Left ventricle myocardium inferior (tissue), 1 donor: ENCODE results near the gene TIGD7. TPM values are rescaled to one million over a fixed set of nuclear protein-coding genes. Genes with fewer than 3 reads are reported as not detected.

Experiments used
- DNase-seq: peaks from one replicate; pipeline ENCODE4 v3.0.0-alpha.2; 2020
- H3K27ac ChIP-seq: fragments of 200-600 bp; replicated peaks from 2 replicates; pipeline ENCODE4 v1.8.0; 2021
- H3K27me3 ChIP-seq: fragments of 200-600 bp; 2 replicates; pipeline ENCODE4 v1.8.0; 2021; ENCODE audit warnings: low read depth
- H3K36me3 ChIP-seq: fragments of 200-600 bp; 2 replicates; pipeline ENCODE4 v1.8.0; 2021
- H3K4me1 ChIP-seq: fragments of 200-600 bp; 2 replicates; pipeline ENCODE4 v1.8.0; 2021
- H3K4me3 ChIP-seq: fragments of 200-600 bp; 2 replicates; pipeline ENCODE4 v1.8.0; 2021; ENCODE audit warnings: mild to moderate bottlenecking, moderate library complexity
- H3K9me3 ChIP-seq: fragments of 200-600 bp; replicated peaks from 2 replicates; pipeline ENCODE4 v1.8.0; 2021
- CTCF ChIP-seq: fragments of 200-600 bp; IDR thresholded peaks from 2 replicates; pipeline ENCODE4 v1.8.0; 2021; ENCODE audit warnings: antibody characterized with exemption, mild to moderate bottlenecking, borderline replicate concordance
- intact Hi-C: fragments of 100-400 bp; cut with micrococcal nuclease; formaldehyde crosslinking; loops from one replicate; pipeline ENCODE4 v1.11.0; 2022
- total RNA-seq: library from RNA; stranded (reverse); fragmentation: NEBNext Ultra II Directional; extraction: Animal tissue kit (Norgen Biotek cat#: 25700); gene quantifications from one replicate; pipeline ENCODE4 v1.2.1, GENCODE V29; 2021
- donor health status: DM: no; HTN: yes; CAD: no; lungs with severe emphysema.

TIGD7 gene
- total RNA-seq, 1 donor from 2014 or later: 9.7 TPM

- Histone ChIP-seq H3K9me3 (no peaks in the 10 kb centered on the region), H3K36me3 (no peaks in the 10 kb centered on the region), H3K4me3 (no peak overlapping the region), H3K4me1 (no peaks in the 10 kb centered on the region), H3K27ac (no peak overlapping the region), H3K27me3 (peaks cover 57% of the 10 kb centered on the region)
- intact Hi-C loops: no loop called here
- no peak for DNase-seq
- no peak for TF ChIP-seq CTCF
Observed at GRCh38 chr16:3249020-3249419, 56.2 kb downstream of the TIGD7 start.

Other genes with a start within 250 kb of the TIGD7 start
- 36.3 TPM for gene IL32, start 239.8 kb downstream of the TIGD7 start, total RNA-seq
- gene ZSCAN10, start 206.1 kb downstream of the TIGD7 start, total RNA-seq: not detected
- gene ZNF205, start 192.8 kb downstream of the TIGD7 start, total RNA-seq: 8.0 TPM
- 6.2 TPM for gene ZNF213, start 170.4 kb downstream of the TIGD7 start, total RNA-seq
- not detected for gene OR1F1, start 117.2 kb downstream of the TIGD7 start, total RNA-seq
- gene ZNF200, start 70.3 kb downstream of the TIGD7 start, total RNA-seq: 5.8 TPM
- 0.49 TPM for gene MEFV, start 48.8 kb downstream of the TIGD7 start, total RNA-seq
- gene ZNF263, start 21.9 kb downstream of the TIGD7 start, total RNA-seq: 9.9 TPM
- gene ZNF75A, start 67 bp upstream of the TIGD7 start, total RNA-seq: 19.2 TPM
- gene OR2C1, start 50.5 kb upstream of the TIGD7 start, total RNA-seq: 0.22 TPM
- gene ZSCAN32, start 95.6 kb upstream of the TIGD7 start, total RNA-seq: 5.9 TPM
- 10.1 TPM for gene ZNF174, start 95.8 kb upstream of the TIGD7 start, total RNA-seq
- 1.7 TPM for gene ZNF597, start 138.1 kb upstream of the TIGD7 start, total RNA-seq
- 38.2 TPM for gene NAA60, start 138.2 kb upstream of the TIGD7 start, total RNA-seq
- gene C16orf90, start 190.1 kb upstream of the TIGD7 start, total RNA-seq: not detected
- gene CLUAP1, start 195.6 kb upstream of the TIGD7 start, total RNA-seq: 14.4 TPM